HG03095 (cell line): ENCODE measurements around the gene MLLT10.
A peak's percentile ranks its signal among the peaks of the same experiment; 100 is the strongest.

Experiments
- ATAC-seq: cut with Tn5 transposase; IDR thresholded peaks from one replicate; pipeline ENCODE4 v1.9.1; 2021; ENCODE audit warnings: moderate library complexity; ENCODE audit not compliant: unreplicated experiment

Gene MLLT10

GRCh38 chr10:21727452-21728168, 193.6 kb downstream of the MLLT10 start:
- ATAC-seq: no peak

DNA sequence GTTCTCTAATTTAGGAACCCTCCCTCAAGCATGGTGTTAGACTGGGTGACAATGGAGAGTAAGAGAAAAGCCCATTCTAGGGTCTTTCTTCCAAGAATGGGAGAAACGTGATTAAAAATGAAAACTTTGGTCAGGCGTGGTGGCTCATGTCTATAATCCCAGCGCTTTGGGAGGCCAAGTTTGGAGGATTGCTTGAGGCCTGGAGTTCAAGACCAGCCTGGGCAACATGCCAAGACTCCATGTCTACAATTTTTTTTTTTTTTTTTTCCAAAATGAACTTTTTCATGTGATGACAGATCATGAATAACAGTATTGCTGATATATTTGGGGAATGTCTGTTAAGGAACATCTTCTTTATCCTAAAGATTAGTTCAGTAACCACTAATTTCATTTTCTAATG, 194.6 kb downstream of the MLLT10 start:
- no peak for ATAC-seq

DNA sequence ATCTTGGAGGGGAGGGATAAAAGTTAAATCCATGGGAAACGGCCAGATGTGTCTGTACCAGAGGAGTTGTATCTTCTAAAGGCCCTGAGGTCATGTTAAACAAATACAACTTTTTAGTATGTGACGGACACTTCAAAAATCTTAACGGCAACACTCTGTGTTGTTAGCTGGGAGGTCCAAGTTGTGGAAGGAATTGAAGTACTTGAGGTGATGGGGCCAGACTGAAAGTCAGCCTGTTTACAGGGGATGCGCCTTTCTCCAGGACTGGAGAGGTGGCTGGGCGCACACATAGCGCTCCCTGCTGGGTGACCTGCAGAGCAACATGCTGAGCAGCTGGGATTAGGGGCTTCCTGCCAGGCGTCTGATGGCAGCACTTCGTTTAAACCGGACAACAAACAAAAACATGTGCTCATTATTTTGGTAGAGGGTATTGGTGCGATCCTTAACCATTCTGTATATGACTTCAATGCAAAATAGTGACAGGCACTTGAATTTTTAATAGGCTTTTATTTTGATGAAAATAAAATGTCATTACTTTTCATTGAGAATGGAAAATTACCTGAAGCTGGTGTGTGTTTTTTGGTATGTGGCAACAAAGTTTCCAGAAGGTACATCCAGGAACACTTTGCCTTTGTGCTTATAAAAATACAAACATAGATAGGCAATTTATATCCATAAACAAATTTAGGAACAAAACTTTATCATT, 198.2 kb downstream of the MLLT10 start:
- peak; percentile 92 for ATAC-seq

- no peak for ATAC-seq
Observed at GRCh38 chr10:21733710-21734109, 199.7 kb downstream of the MLLT10 start.

- no peak for ATAC-seq
Observed at GRCh38 chr10:21737106-21737505, 203.1 kb downstream of the MLLT10 start.

GRCh38 chr10:21740989-21741388, 207.0 kb downstream of the MLLT10 start:
- ATAC-seq: no peak

GRCh38 chr10:21742740-21743412, 208.8 kb downstream of the MLLT10 start:
- no peak for ATAC-seq

- ATAC-seq: no peak
Observed at GRCh38 chr10:21744223-21744622, 210.2 kb downstream of the MLLT10 start.

- ATAC-seq: no peak
Observed at GRCh38 chr10:21746118-21746517, 212.1 kb downstream of the MLLT10 start.

GRCh38 chr10:21747809-21748208, 213.8 kb downstream of the MLLT10 start:
- no peak for ATAC-seq

GRCh38 chr10:21749788-21750187, 215.8 kb downstream of the MLLT10 start:
- no peak for ATAC-seq

DNA sequence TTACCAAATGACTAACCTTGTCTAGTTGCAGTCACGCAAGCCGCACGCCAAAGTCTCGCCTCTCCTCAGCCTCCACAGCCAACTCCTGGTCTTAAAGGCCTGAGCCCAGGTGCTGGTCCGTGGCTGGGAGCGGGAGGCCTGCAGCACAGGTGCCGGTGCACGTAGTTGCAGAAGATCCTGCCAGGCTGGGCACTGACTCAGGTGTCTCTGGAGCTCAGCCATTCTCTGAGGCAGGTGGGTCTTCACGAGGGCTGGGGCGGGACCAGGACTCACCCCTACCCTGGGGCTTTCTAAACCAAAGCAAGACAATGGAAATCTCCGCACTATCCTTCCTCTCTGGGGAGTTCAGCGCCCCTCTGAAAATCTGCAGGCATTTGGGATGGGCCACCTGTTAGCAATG, 216.4 kb downstream of the MLLT10 start:
- no peak for ATAC-seq

DNA sequence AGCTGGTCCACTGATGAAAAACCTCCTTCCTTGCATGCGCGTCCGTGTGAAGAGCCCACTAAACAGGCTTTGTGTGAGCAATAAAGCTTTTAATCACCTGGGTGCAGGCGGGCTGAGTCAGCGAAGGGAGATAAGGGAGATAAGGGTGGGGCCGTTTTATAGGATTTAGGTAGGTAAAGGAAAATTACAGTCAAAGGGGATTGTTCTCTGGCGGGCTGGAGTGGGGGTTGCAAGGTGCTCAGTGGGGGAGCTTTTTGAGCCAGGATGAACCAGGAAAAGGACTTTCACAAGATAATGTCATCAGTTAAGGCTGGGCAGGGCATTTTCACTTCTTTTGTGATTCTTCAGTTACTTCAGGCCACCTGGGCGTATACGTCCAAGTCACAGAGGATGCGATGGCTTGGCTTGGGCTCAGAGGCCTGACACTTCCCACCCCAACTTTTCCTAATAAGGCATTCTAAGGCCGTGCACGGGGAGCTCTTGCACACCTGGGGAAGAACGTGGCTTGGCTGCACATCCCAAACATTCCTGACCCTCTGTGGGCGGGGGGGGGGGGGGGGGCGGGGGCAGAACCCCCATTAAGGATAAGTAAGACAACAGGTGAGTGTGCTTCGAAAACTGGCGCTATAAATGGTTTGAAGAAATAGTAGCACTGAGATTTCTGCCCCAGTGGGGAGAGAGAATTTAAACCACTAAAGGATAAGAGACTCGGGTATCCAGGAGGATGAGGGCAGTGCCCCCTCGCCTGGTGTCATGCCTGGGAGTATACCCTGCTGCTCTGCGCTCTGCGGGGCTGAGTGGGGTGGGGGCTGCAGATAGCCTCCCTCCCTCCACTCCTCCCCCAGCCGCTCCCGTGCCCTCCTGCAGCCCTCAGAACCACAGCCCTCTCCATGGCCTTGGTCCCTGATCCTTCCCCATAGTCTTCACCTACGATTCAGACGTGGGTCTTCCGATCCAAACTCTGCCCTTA, 217.6 kb downstream of the MLLT10 start:
- no peak for ATAC-seq

DNA sequence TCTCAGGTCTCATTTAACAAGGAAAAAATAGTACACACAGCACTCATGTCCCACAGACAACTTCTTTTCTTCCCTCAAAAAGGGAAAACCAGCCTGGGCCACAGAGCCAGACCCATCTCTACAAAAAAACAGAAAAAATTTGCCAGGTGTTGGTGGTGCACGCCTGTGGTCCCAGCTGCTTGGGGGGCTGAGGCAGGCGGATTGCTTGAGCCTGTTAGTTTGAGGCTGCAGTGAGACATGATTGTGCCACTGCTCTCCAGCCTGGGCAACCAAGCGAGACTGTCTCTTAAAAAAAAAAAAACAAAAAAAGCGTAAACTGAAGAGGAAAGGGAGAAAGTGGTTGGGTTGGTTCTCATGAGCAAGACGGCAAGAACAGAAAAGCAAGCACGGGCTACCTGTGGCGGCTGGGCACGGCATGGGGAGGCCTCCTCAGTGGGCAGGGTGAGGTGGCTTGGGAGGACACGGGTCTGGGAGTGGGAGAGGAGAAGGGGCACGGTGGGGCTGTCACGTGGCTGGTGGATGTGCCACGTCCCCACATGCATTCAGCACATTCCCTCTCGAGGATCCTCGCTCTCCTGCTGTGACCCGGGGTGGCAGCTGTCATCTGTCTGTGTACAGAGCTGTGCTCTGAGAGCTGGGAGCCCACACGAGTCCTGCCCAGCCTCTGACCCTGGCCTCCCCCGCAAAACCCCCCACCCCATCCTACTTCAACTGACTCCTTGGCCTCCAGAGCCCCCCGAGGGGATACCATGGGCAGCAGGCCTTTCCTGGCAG, 219.7 kb downstream of the MLLT10 start:
- ATAC-seq: no peak

DNA sequence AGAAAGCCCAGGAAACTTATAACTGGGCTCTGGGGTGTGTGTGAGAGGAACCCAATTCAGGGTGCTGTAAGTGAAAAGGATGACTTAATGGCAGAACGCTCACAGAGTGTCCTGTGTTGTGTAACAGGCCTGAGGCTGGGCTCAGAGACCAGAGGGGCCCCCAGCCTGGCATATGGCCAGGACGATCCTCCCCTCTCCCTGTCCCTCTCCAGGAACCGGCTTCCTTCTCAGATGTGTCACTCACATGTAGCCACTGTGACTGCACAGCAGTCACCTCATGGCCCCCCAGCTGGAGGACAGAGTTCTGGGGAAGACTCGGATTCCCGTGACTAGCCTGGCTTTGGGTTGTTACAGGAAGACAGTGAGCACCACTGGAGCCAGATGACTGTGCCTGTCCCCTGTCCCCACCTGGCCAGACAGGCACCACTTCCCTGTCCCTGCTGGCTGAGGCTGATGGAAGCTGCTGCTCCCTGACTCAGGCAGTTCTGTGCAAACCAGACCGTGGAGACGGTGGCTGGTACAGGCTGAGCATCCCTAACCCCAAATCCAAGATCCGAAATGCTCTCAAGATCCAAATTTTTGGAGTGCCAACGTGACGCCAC, 220.5 kb downstream of the MLLT10 start:
- ATAC-seq: no peak

- no peak for ATAC-seq
Observed at GRCh38 chr10:21756707-21757106, 222.7 kb downstream of the MLLT10 start.

- no peak for ATAC-seq
Observed at GRCh38 chr10:21757185-21757901, 223.3 kb downstream of the MLLT10 start.

DNA sequence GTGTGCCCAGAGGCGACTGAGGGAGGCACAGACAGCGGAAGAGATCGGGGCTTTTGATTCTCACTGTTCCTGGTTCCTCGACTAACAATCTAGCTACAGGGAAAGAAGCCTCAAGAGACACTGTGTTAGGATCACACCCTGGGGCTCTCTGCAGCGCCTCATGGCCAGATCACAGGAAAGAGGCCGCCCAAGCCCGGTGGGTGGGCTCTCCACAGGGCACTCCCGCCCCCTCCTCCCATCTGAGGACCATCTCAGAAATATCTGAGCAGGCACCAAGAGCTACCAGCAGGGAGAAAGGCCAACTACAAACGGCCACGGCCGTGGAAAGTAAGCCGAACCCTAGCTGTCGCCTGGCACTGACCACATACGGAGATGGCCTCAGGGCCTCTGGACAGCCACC, 224.2 kb downstream of the MLLT10 start:
- no peak for ATAC-seq

DNA sequence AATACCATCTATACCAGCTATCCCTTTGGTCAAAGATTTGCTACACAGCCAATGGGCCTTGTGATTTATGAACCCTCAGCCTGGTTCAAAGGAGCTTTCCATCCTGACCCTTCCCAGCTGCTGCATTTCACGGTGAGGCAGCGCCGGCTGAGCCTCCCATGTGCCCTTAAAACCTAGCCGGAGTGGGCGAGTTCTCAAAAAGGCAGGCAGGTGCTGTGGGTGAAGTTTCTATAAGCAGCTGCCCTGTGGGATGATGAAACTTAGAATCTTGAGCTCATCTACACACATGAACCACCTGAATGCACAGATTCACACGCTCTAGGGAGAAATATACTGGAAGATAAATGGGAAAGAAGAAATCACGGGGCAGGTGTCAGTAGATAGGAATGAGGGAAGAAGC, 224.7 kb downstream of the MLLT10 start:
- no peak for ATAC-seq
